ENCODE measurements around the gene TMC5. TPM values are rescaled to one million over a fixed set of nuclear protein-coding genes. Genes with fewer than 3 reads are reported as not detected.

Gene TMC5
- polyA plus RNA-seq, 3 donors: not detected

GRCh38 chr16:19384656-19385055 is 33.0 kb upstream of the TMC5 start:
- no peak overlapping the region for H2AFZ ChIP-seq (ENCODE audit: insufficient read depth, low read depth, low read length, poor library complexity, severe bottlenecking)
- no peaks in the 10 kb centered on the region for H4K20me1 ChIP-seq (ENCODE audit: insufficient read depth, low read length)
- whole genome bisulfite sequencing (ENCODE audit: insufficient coverage): 86% methylated on average over 1 of the region's 2 CpGs
- TF ChIP-seq, protein P1, sequence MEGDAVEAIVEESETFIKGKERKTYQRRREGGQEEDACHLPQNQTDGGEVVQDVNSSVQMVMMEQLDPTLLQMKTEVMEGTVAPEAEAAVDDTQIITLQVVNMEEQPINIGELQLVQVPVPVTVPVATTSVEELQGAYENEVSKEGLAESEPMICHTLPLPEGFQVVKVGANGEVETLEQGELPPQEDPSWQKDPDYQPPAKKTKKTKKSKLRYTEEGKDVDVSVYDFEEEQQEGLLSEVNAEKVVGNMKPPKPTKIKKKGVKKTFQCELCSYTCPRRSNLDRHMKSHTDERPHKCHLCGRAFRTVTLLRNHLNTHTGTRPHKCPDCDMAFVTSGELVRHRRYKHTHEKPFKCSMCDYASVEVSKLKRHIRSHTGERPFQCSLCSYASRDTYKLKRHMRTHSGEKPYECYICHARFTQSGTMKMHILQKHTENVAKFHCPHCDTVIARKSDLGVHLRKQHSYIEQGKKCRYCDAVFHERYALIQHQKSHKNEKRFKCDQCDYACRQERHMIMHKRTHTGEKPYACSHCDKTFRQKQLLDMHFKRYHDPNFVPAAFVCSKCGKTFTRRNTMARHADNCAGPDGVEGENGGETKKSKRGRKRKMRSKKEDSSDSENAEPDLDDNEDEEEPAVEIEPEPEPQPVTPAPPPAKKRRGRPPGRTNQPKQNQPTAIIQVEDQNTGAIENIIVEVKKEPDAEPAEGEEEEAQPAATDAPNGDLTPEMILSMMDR (IDR thresholded peaks at IDR 0.05): no peak
- no peak overlapping the region for H3K4me2 ChIP-seq (replicated peaks; ENCODE audit: extremely low read depth, low read length, poor library complexity, severe bottlenecking)
- H3K27me3 Mint-ChIP-seq (ENCODE audit: low read depth in 3 of 3): peaks cover 9 to 34% (median 10%) of the 10 kb centered on the region in 3 donors
- no peak overlapping the region for H3K27ac Mint-ChIP-seq
- H3K4me1 ChIP-seq (ENCODE audit: control insufficient read depth in 1 of 2, insufficient read depth in 2 of 2, low read length in 2 of 2): no peaks in the 10 kb centered on the region
- H3K36me3 Mint-ChIP-seq: no peaks in the 10 kb centered on the region
- intact Hi-C loops (cut with micrococcal nuclease): loop anchor here in 1 of 2 donors (10.0 kb wide), 1 partner anchor 120 kb away; no protein-coding TSS in a partner anchor
- no peaks in the 10 kb centered on the region for H3K79me2 ChIP-seq (ENCODE audit: insufficient read depth, low read length)
- no peak overlapping the region for H3K9ac ChIP-seq (ENCODE audit: insufficient read depth, low read length, poor library complexity, severe bottlenecking)
- H3K4me3 ChIP-seq (replicated peaks in 1 of 3; ENCODE audit: low read depth in 2 of 3, low read length in 3 of 3): no peak overlapping the region
- no peak overlapping the region for H3K4me3 Mint-ChIP-seq
- H3K36me3 ChIP-seq (replicated peaks in 1 of 2; ENCODE audit: control insufficient read depth in 1 of 2, insufficient read depth in 2 of 2, low read length in 2 of 2): no peaks in the 10 kb centered on the region
- H3K4me1 Mint-ChIP-seq: no peaks in the 10 kb centered on the region
- H3K27me3 ChIP-seq (ENCODE audit: control insufficient read depth in 2 of 2, insufficient read depth in 2 of 2, low read length in 2 of 2): peaks cover 0 to 7% of the 10 kb centered on the region in 2 donors
- H3K9me3 Mint-ChIP-seq: peaks cover 0 to 17% (median 12%) of the 10 kb centered on the region in 7 donors
- DNase-seq: no peak
- H3K27ac ChIP-seq (ENCODE audit: low read depth in 1 of 2, low read length in 2 of 2): no peak overlapping the region
- H3K9me3 ChIP-seq (replicated peaks in 1 of 2; ENCODE audit: control insufficient read depth in 1 of 2, insufficient read depth in 1 of 2, low read length in 2 of 2): peaks cover 9 to 14% of the 10 kb centered on the region in 2 donors

DNA sequence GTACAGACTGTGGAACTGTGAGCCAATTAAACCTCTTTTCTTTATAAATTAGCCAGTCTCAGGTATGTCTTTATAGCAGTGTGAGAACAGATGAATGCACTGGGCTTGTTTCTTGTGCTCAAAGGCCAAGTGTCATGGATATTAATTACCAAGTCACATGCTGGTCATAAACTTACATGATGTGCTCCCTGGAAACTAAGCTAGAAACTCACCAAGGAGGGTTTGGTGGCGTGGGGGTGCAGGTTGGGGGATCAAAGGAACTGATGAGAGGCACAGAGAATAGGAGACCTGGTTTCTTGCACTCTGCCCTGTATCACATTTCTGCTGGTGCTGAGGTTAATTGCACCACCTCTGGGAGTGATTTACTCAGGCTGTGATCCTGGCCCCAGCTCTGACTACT is 31.2 kb upstream of the TMC5 start:
- H3K27ac ChIP-seq (ENCODE audit: low read depth in 1 of 2, low read length in 2 of 2): no peak overlapping the region
- TF ChIP-seq, protein P1 (IDR thresholded peaks at IDR 0.05): no peak
- H3K9me3 Mint-ChIP-seq: peaks cover 0 to 20% (median 14%) of the 10 kb centered on the region in 7 donors
- no peaks in the 10 kb centered on the region for H3K4me1 Mint-ChIP-seq
- no peak overlapping the region for H3K9ac ChIP-seq (ENCODE audit: insufficient read depth, low read length, poor library complexity, severe bottlenecking)
- no peak overlapping the region for H3K4me3 Mint-ChIP-seq
- H3K27me3 Mint-ChIP-seq (ENCODE audit: low read depth in 3 of 3): peaks cover 11 to 31% (median 13%) of the 10 kb centered on the region in 3 donors
- intact Hi-C loops (cut with micrococcal nuclease): loop anchor here in 1 of 2 donors (10.0 kb wide), 1 partner anchor 118 kb away; no protein-coding TSS in a partner anchor
- H2AFZ ChIP-seq (ENCODE audit: insufficient read depth, low read depth, low read length, poor library complexity, severe bottlenecking): no peak overlapping the region
- H3K79me2 ChIP-seq (ENCODE audit: insufficient read depth, low read length): no peaks in the 10 kb centered on the region
- H3K36me3 ChIP-seq (replicated peaks in 1 of 2; ENCODE audit: control insufficient read depth in 1 of 2, insufficient read depth in 2 of 2, low read length in 2 of 2): no peaks in the 10 kb centered on the region
- H3K27ac Mint-ChIP-seq: peak overlapping the region in 1 of 7 donors; percentile 6
- no peaks in the 10 kb centered on the region for H3K4me1 ChIP-seq (ENCODE audit: control insufficient read depth in 1 of 2, insufficient read depth in 2 of 2, low read length in 2 of 2)
- no peak for DNase-seq
- no peak overlapping the region for H3K4me2 ChIP-seq (replicated peaks; ENCODE audit: extremely low read depth, low read length, poor library complexity, severe bottlenecking)
- no peaks in the 10 kb centered on the region for H3K36me3 Mint-ChIP-seq
- H3K9me3 ChIP-seq (replicated peaks in 1 of 2; ENCODE audit: control insufficient read depth in 1 of 2, insufficient read depth in 1 of 2, low read length in 2 of 2): peaks cover 9 to 15% of the 10 kb centered on the region in 2 donors
- peaks cover 0 to 7% of the 10 kb centered on the region in 2 donors for H3K27me3 ChIP-seq (ENCODE audit: control insufficient read depth in 2 of 2, insufficient read depth in 2 of 2, low read length in 2 of 2)
- WGBS (ENCODE audit: insufficient coverage): no CpG with 5 or more reads among the region's 1 CpG
- H4K20me1 ChIP-seq (ENCODE audit: insufficient read depth, low read length): no peaks in the 10 kb centered on the region
- H3K4me3 ChIP-seq (replicated peaks in 1 of 3; ENCODE audit: low read depth in 2 of 3, low read length in 3 of 3): no peak overlapping the region

Data from CD14-positive monocyte (primary cell).